Stimulated activated CD4-positive, alpha-beta T cell treated with anti-CD3 and anti-CD28 coated beads, TNF-alpha, amount 100 ng/mL, for 4 hours (primary cell): ENCODE measurements around the gene CLDN15.
"Not testable (repeated sequence)": the region's sequence is repeated elsewhere in the genome, so short reads cannot be mapped to it uniquely, and the experiment has no call there.

ENCODE experiments used
- DNase-seq, 3 experiments: peaks; one replicate each; pipeline ENCODE4 v3.0.0-alpha.2; 2020; ENCODE audit warnings: low read depth in 3 of 3

CLDN15 gene

GRCh38 chr7:101200504-101200861 lies 37.1 kb downstream of the CLDN15 start:
- no peak for DNase-seq

GRCh38 chr7:101199522-101199921 lies 38.1 kb downstream of the CLDN15 start:
- DNase-seq = not testable (repeated sequence)

- no peak for DNase-seq
Measured at GRCh38 chr7:101198476-101198875, 39.1 kb downstream of the CLDN15 start.

GRCh38 chr7:101197991-101198390 lies 39.6 kb downstream of the CLDN15 start:
- no peak for DNase-seq

GRCh38 chr7:101195884-101196283 lies 41.7 kb downstream of the CLDN15 start:
- no peak for DNase-seq

- DNase-seq = no peak
Measured at GRCh38 chr7:101189109-101189508, 48.5 kb downstream of the CLDN15 start.

- no peak for DNase-seq
Measured at GRCh38 chr7:101186844-101187428, 50.7 kb downstream of the CLDN15 start.

GRCh38 chr7:101186194-101186593 lies 51.4 kb downstream of the CLDN15 start:
- DNase-seq = no peak

- no peak for DNase-seq
Measured at GRCh38 chr7:101185258-101185839, 52.3 kb downstream of the CLDN15 start.
